HG03378 (cell line): ENCODE results near the gene SMIM7.
"Not testable (repeated sequence)": the region's sequence is repeated elsewhere in the genome, so short reads cannot be mapped to it uniquely, and the experiment has no call there.

Experiments
- ATAC-seq: cut with Tn5 transposase; IDR thresholded peaks from one replicate; pipeline ENCODE4 v1.9.1; 2021; ENCODE audit warnings: mild to moderate bottlenecking, moderate library complexity; ENCODE audit not compliant: unreplicated experiment

SMIM7 gene

DNA sequence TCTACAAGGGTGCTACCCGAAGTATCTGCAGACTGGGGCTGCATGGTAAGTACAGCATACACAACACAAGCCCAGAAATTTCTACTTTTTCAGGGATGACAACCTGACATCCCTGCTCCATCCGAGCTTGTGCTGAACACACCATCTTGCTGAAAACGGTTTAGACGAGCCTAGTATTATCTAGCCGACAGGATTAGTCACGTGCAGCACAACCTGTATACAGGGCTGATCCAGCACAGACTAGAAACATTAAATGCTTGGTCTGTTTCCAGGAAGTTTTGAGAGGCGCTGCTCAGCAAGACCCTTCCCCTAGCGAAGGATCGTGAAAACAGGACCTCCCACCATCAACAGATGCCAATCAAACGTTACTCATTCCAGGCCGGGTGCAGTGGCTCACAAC lies 4.2 kb downstream of the SMIM7 start:
- no peak for ATAC-seq

DNA sequence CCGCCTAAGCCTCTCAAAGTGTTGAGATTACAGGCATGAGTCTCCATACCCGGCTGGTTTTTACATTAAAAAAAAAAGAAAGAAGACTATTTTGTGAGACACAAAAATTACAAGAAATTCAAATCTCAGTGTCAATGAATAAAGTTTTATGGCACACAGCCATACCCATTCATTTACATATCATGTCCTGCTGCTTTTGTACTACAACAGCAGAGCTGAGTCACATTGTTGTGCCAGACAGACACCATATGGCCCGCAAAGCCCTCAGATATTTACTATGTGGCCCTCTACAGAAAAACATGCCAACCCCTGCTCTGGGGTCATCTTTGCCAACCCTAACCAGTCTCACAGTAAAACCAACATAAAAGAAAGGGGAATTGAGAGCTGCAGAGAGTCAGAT lies 5.3 kb downstream of the SMIM7 start:
- no peak for ATAC-seq

DNA sequence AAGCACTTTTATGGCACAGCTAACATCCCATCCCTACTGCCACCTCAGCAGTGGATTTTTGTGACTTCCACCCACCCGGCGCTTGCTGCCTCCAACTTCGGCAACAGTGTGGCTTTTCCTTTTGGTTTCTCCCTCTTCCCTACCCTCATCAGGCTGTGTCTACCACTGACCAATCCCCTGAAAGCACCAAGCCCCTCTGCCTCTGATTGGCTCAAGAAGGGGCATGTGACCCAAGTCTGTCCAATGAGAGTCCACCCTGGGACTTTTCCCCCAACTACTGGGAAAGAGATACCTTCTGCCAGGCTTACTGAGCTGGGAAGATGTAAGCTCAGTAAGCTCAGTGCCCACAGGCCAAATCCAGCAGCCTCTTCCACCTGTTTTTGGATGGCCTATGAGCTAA lies 5.8 kb downstream of the SMIM7 start:
- no peak for ATAC-seq

DNA sequence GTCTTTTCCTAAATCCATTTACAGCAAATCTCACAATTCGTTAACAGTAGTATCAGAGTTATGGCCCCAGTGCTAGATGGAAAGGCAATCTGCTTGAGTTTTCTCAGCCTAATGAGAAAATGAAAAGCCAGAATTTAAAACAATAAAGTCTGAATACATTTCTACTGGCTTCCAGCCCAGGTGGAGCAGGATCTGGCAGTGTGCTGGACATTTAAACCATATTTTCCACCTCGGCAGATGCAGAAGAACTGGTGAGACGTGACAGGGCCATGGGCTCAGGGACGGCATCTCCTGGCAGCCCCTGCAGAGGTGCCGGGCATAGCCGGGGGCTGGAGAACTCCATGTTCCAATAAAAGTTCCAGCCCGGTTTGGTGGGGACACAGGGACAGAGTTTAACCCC lies 7.1 kb downstream of the SMIM7 start:
- no peak for ATAC-seq

DNA sequence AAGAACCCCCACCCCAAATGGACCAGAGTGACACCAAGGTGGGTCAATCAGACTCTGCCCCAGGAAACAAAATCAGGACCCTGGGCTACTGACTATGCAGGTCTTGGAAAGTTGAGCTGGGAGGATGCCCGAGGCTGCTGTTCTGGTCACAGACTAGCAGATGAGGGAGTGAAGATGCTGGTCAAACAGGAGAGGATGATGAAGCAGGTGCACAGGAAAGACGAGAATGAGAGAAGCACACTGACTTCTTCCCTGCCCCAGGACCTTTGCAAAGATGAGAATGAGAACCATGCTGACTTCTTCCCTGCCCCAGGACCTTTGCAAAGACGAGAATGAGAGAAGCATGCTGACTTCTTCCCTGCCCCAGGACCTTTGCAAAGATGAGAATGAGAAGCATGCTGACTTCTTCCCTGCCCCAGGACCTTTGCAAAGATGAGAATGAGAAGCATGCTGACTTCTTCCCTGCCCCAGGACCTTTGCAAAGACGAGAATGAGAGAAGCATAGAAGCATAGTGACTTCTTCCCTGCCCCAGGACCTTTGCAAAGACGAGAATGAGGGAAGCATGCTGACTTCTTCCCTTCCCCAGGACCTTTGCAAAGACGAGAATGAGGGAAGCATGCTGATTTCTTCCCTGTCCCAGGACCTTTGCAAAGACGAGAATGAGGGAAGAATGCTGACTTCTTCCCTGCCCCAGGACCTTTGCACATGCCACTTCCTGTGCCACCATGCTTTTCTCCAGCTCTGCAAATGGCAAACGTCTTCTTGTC lies 8.3 kb downstream of the SMIM7 start:
- not testable (repeated sequence) for ATAC-seq

DNA sequence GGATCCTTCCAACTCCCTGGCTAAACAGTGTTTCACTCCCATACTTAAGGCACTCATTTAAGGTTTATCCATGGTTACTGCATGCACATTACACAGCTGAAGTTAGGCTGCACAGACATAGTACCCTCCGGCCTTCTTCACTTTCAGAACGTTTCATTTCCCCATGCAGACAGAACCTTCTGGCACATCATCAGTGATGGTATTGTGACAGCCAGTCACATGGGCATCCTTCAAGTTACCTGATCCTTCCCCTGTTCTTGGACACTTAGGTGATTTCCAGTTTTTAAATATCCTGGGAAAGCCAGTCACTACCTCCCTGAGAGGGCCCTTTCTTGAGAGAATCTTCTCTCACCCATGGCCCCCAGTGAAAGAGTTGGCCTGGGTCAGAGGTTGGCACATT lies 9.1 kb downstream of the SMIM7 start:
- ATAC-seq, result no peak

DNA sequence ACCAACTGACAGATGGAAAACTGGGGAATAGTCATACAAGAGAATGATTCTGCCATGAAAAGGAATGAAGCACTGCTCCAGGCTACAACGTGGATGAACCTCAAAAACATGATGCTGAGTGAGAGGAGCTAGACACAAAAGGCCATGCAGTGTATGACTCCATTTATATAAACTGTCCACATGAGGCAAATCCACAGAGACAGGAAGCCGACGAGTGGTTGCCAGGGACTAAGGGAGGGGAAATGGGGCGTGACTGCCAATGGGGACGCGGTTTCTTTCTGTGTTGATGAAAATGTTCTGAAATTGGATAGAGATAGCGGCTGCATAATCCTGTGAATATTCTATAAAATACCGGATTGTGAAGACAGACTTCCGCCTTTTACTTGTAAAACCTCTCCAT lies 10.2 kb downstream of the SMIM7 start:
- ATAC-seq, result no peak

DNA sequence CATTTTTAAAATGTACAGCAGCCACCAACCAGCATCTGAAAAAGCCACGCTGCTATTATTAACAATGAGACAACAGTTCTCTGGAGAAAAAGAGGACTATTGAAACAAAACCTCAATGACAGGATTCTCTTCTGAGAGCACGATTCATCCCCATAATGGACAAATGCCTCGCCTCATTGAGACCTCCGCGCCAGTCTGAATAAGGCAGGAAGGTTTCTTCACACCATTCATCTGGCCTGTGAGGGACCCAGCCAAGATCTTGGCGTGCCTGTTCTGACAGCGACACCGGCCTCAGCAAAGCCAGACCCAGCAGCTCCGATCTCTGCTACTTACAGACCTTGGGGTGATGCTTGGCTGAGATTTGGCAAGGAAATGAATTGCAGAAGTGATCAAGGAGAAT lies 14.8 kb downstream of the SMIM7 start:
- no peak for ATAC-seq

DNA sequence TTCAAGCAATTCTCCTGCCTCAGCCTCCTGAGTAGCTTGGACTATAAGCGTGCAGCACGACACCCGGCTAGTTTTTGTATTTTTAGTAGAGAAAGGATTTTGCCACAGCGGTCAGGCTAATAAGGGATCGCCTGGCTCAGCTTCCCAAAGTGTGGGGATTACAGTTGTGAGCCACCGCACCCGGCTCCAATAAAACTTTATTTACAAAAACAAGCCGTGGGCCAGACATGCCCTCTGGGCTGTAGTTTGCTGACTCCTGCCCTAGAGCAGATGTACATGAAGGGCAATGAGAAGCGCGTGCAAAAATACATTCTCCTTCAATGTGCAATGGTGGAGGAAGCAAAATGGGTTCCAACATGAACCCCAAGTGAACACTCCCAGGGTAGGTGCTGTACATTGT lies 18.2 kb downstream of the SMIM7 start:
- no peak for ATAC-seq

DNA sequence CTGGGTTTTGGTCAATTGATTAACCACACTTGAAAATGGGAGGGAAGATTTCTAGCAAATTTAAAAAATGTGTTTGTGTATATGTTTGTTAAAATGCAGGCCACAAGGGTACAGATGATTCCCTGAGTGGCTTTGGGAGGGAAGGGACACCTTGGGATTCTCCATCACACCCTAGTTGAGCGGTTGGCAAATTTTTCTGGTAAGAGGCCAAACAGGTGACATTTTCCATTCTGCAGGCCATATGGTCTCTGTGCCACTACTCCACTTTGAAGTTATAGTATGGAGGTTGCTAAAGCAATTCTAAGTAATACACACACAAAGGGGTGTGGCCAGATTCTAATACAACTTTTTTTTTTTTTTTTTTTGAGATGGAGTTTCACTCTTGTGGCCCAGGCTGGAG lies 19.0 kb downstream of the SMIM7 start:
- no peak for ATAC-seq

DNA sequence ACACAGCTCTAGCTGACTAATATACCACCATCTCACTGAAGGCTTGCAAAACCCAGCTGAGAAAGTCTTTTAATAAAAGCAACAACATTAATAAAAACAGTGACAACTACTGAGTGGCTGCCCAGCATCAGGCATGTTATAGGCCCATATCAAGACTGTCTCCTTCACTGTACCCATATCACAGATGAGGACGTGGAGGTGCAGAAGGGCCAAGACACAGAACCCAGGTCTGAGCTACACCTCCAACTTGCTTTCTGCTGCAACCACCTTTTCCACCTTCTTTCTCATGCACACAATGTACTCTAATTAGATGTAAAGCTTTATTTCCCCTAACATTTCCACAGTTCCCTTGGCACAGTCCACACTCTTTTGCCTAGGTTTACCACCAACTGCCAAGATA lies 21.3 kb downstream of the SMIM7 start:
- ATAC-seq, result no peak

DNA sequence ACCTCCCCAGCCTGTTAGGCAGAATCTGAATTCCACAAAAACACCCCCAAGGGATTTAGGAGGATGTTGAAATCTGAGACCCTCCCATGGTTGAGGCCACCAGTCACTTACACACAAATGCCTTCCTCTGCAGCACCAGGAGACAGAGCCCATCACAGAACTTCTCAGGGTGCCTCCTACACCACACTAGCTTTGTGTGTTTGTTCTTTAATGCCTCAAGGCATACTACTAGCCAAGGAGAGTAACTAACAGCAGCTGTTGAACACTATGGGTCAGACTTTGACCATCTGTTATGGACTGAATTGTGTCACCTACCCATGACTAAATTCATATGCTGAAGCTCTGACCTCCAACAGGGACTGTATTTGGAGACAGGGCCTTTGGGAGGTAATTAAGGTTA lies 22.4 kb downstream of the SMIM7 start:
- no peak for ATAC-seq

DNA sequence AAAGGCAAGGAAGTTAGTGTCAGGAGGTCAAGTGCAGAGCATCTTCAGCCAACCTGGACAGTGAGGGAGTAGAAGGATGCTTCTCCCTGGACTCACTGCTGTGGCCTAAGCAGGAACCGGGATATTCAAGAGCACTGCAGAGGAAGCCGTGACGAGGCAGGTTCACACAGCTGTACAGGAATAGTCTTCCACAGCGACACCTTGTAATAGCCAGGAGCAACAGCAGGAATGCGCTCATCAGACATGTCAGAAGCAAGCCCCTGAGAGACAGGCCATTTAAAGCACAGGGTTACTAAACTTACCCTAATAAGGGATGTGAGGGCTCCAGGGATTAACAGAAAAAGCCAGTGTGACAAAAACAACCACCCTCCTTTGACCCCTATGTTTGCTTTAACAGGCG lies 28.5 kb downstream of the SMIM7 start:
- ATAC-seq, result no peak

DNA sequence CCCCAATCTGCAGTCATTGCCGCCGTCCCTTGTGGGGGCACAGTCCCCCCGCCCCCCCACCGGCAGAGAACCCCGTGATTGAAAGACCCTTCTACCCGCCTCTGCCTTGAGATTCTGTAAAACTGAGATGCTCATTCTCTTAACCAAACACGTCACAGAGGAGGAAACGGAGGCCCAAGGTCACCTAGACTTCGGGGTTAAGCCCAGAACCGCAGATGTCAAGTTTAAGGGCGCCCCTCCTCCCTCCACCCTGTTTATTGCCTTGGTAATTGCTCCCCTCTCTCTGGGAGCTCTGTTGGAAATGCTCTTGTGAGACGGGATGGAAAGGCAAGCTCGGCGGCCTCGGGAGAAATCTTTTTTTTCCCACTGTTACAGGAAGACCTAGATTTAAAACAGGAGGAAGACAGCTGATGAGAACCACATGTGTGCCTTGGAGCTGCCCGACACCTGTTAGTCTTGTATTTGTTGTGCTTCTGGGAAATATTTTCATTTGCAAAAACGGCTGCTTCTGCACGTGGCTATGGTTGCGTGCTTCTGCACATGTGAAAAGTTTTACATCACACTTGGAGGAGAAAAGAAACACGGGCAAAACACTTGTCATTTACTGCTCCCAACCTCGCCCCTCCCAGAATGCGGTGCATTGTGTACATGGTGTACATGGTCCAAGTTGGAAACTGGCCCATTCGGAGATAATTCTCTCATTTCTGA lies 30.8 kb downstream of the SMIM7 start:
- ATAC-seq, result no peak

DNA sequence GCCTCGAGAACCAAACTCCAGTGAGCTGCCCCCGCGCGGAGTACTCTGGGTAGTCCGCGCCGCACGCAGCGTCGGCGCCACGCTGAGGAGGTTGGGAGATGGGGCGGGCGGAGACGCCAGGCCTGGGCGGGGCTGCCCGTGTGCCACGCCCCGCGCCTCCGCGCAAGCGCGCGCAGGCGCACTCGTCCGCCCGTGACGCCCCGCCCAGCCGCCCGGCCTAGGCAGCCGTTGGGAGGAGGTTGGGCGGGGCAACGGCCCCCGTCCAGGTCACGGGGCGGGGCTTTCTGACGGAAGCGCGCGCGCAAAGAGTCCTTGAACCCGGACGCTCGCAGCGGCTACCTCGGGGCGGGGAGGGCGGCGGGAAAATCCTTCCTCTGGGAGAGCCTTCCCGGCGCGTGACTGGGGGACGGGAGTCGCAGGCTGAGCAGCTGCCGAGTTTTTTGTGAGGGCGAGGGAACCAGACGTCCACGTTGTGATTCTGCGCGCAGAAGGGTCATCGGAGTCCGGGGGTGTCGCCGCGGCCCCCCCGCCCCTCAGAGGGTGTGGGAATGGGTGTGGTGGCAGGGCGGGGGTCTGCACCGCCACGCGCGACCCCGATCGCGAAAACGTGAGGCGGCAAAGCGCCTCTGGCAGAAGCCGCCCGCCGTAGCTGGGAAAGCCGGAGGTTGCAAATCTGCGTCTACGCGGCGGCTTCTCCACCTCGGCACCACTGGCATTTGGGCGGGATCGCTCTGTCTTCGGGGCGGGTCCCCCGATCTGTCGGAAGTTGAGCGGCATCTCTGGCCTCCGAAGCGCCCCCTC lies 31.6 kb downstream of the SMIM7 start, which contains the start of gene MED26:
Gene MED26 (minus strand): TSS at position 22 of the 801 bp plus-strand sequence. CDS start 261 bp downstream, outside the sequence.
- ATAC-seq, result peak; percentile 56

DNA sequence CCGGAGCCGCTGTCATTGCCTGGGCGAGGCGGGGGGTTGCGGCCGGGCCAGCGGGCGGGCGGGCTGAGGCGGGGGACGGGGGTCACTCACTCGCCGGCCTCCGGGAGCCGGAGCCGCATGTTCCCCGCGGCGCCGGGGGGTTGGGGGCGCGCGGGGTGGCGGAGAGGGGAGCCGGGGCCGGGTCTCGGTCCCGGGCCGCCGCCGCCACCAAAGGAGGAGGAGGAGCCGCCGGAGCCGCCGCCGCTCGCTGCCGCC lies 32.1 kb downstream of the SMIM7 start:
- ATAC-seq, result no peak

DNA sequence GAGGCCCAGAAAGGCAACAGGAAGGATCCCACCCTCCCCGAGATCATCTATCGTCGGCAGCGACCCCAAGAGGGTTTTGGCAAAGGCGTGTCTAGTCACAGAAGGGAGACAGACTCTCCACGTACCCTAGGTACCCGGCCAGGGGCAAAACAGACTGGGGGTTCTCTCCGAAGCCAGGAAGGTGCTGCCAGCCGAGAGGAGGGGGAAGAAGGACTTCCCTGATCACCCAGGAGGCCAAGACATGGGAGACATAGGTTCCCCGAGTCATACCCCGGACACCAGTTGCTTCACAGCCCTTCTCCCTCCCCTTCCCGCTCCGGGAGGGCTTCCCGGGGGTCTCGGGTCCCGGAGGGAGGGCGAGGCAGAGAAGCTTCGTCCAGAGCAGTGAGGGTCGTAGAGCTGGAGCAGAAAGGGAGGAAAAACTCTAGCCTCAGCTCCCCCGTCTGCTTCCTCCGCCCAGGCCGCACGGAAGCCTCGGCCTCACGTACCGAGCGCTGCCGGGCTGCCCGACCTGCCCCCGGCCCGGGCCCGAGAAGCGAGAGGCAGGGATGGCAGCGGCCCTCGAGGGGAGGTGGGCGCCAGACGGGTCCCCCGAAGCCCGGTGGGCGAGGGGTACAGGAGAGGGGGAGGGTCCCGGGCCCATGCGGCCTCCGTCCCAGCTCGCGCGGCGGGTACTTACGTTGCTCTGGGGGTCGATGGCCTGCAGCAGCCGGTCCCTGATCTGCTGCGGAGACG lies 32.6 kb downstream of the SMIM7 start:
- ATAC-seq, result no peak

DNA sequence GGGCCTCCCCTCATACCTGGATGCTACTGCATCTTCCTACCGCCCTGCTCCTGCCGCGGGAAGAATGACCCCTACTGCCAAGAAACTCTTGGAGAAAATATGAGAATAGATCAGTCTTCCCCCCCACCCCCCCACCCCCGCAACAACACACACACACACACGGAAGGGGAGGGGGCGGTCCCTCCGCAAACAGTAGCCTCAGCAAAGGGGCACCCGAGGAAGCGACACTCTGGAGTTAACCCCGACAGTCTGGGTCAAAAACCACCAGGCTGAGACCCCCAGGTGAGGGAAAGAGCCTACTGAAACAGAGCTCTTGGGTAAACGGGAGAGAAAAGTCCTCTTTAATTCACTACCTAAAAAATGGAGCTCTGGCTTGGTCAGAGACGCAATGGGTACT lies 33.1 kb downstream of the SMIM7 start:
- ATAC-seq, result no peak

DNA sequence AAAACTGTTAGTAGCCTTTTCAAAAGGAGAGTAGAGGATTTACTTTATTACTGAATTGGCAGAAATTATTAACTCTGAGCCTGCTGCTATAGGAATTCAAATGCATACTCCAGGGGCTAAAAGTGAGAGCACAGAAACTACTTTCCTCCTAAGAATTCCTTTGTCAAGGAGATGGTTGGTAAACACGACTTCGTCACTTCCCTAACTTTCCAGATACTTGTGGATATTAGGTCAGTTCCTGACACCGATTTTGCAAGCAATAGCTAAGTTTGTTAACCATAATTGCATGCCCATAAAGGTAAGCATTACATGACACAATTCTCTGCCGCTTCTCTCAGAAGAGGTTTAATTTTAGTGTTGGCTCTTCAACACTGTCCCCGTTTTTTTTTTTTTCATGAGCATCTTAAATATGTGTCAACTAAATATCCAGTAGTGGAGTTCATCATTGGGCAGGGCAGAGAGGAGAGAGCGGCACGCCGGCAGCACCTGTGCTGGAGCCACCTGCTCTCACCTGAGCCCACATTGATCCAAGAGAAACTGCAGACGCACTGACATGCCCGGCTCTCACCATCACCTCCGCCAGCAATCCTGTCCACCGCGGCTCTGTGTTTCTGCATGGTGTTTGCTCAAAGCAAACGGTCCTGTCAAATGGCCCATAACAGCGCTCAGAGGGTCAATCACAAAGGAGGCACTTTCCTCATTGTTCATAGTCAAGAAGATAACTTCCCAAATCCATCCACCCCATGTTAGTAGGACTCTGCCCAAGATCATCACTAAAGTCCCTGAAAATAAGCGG lies 34.6 kb downstream of the SMIM7 start:
- no peak for ATAC-seq

DNA sequence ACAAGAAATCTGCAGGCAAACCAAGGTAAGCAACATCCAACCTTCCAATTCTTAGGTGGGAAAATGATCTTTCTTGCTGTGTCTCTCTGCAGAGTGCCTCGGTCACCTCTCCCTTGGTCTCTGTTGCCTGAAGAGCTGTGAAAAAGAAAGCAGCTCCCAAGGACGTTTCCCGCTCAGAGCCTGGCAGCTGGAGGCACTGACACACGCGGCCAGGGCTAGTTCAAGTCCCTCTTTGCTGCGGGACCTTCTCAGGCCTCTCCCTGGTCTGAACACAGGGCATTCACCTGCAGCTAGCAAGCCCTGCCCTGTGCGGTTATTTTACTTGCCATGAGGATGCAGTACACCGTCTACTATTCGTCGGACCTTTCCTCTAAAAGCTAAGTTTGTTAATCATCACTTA lies 35.7 kb downstream of the SMIM7 start:
- ATAC-seq, result no peak

DNA sequence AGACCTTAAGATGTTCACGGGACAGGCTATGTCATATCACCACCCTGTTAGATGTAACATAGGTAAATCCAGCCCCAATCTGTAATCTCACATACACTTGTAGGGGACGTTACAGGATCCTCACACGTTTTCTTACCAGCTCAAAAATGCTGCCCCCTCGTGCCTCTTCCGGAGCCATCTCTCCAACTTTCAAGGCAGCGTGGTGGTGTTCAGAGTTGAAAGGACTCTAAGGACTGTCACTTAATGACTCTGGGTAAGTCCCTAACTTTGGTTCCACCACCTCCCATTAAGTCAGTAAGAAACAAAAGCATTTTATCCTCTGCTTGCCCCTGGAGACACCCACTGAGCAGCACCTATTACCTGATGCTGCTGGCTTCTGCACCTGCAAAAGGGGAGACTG lies 36.4 kb downstream of the SMIM7 start:
- ATAC-seq, result no peak
